ENCODE measurements around the gene SSH2. TPM values are rescaled to one million over a fixed set of nuclear protein-coding genes. Genes with fewer than 3 reads are reported as not detected.

Gene SSH2
- total RNA-seq, 1 experiment from 2014 or later = 14.6 TPM

GRCh38 chr17:29663155-29663554 is 266.9 kb downstream of the SSH2 start:
- peak; percentile 42 for DNase-seq
- H3K27ac Mint-ChIP-seq = peak overlapping the region in 2 of 3 experiments; percentile 10 to 30; a peak in 3 of 7 replicates

More at GRCh38 chr17:29663155-29663554, 266.9 kb downstream of the SSH2 start:
- H4K5ac ChIP-seq (ENCODE audit: insufficient read length, low read depth, low read length) = no peak overlapping the region
- H2BK12ac ChIP-seq (ENCODE audit: insufficient read length, low read depth, low read length) = peak overlapping the region; percentile 8
- no peak overlapping the region for H2BK120ac ChIP-seq (ENCODE audit: low read depth, low read length, poor library complexity, severe bottlenecking)
- no peak overlapping the region for H3K4ac ChIP-seq (ENCODE audit: low read depth, low read length)
- no peak overlapping the region for H2AFZ ChIP-seq (ENCODE audit: low read length)
- no peak overlapping the region for H2AK5ac ChIP-seq (ENCODE audit: insufficient read length, low read length)
- no peaks in the 10 kb centered on the region for H3K9me3 Mint-ChIP-seq
- H3K4me2 ChIP-seq (ENCODE audit: insufficient read depth, insufficient read length, low read length) = no peak overlapping the region
- H3K56ac ChIP-seq (ENCODE audit: insufficient read length, low read depth, low read length) = no peak overlapping the region
- H3K23me2 ChIP-seq (ENCODE audit: insufficient read length, low read depth, low read length, poor library complexity, severe bottlenecking) = no peaks in the 10 kb centered on the region
- H3K36me3 Mint-ChIP-seq (ENCODE audit: insufficient read depth in 1 of 3, low read depth in 3 of 3) = peaks cover 0 to 12% (median 4%) of the 10 kb centered on the region in 3 experiments; a peak in 4 of 7 replicates
- H3K18ac ChIP-seq (ENCODE audit: insufficient read length, low read depth, low read length) = no peak overlapping the region
- H3T11ph ChIP-seq (ENCODE audit: low read length) = no peak overlapping the region
- H3K27ac ChIP-seq (ENCODE audit: insufficient read length, low read depth, low read length) = no peak overlapping the region
- peaks cover 13% of the 10 kb centered on the region in 2 experiments for H3K4me1 Mint-ChIP-seq
- H4K91ac ChIP-seq (ENCODE audit: insufficient read length, low read depth, low read length) = no peak overlapping the region
- no peaks in the 10 kb centered on the region for H3K9me3 ChIP-seq (ENCODE audit: control insufficient read depth, low read depth, low read length)
- H2BK20ac ChIP-seq (ENCODE audit: low read depth, low read length, poor library complexity, severe bottlenecking) = no peak overlapping the region
- H4K20me1 ChIP-seq (ENCODE audit: control insufficient read depth, insufficient read depth, insufficient read length) = no peaks in the 10 kb centered on the region
- H2BK15ac ChIP-seq (ENCODE audit: low read depth, low read length) = no peak overlapping the region
- no peak overlapping the region for H3K9ac ChIP-seq (ENCODE audit: extremely low read depth, insufficient read length, low read length)
- no peak for TF ChIP-seq CTCF (conservative IDR thresholded peaks at IDR 0.05)
- H3K79me2 ChIP-seq (ENCODE audit: insufficient read depth, low read length) = no peaks in the 10 kb centered on the region
- WGBS (ENCODE audit: extremely low coverage, insufficient read length, low lambda C conversion rate) = no CpG with 5 or more reads among the region's 1 CpG
- no peak overlapping the region for H3K4me3 Mint-ChIP-seq
- H3K27me3 Mint-ChIP-seq (ENCODE audit: low read depth) = no peaks in the 10 kb centered on the region
- H3K14ac ChIP-seq (ENCODE audit: insufficient read depth, low read length) = no peak overlapping the region
- no peaks in the 10 kb centered on the region; the same call in 1 of the 2 replicates for H3K4me1 ChIP-seq (ENCODE audit: insufficient read depth, low read length)
- no peaks in the 10 kb centered on the region for H3K27me3 ChIP-seq (ENCODE audit: insufficient read depth, low read length)
- H4K8ac ChIP-seq (replicated peaks; ENCODE audit: insufficient read length, low read depth, low read length) = no peak overlapping the region
- H2BK5ac ChIP-seq (ENCODE audit: insufficient read length, low read length) = peak overlapping the region; percentile 38
- H3K23ac ChIP-seq (ENCODE audit: insufficient read length, low read depth, low read length) = no peak overlapping the region
- no peaks in the 10 kb centered on the region for H3K79me1 ChIP-seq (ENCODE audit: insufficient read depth, low read depth, low read length, poor library complexity, severe bottlenecking)

Measured in H9 (cell line).